Activated B cell treated with CpG ODN at 0.5 μM for 24 hours (primary cell): Measurements from ENCODE around the gene CRCP. TPM values are rescaled to one million over a fixed set of nuclear protein-coding genes. Genes with fewer than 3 reads are reported as not detected.

Experiments used
- ATAC-seq: fragments of 200-7000 bp; cut with Tn5 transposase; one replicate; pipeline ENCODE4 v1.10.0; 2021; ENCODE audit warnings: low read depth, mild to moderate bottlenecking, moderate library complexity
- CTCF ChIA-PET: fragments of 350-600 bp; sonication (Branson Sonifier 250); formaldehyde crosslinking; loops from one replicate; lab custom pipeline; 2021; ENCODE audit warnings: antibody characterized with exemption; lab: Charles Lee
- POLR2A ChIA-PET: fragments of 350-600 bp; sonication (Branson Sonifier 250); formaldehyde crosslinking; loops from one replicate; lab custom pipeline; 2021; ENCODE audit warnings: antibody characterized with exemption; lab: Charles Lee
- DNase-seq: peaks from one replicate; pipeline ENCODE4 v3.0.0; 2022
- H3K27ac Mint-ChIP-seq: one replicate; pipeline ENCODE4 v1.8.0; 2020; ENCODE audit warnings: mixed read lengths
- H3K27me3 Mint-ChIP-seq: one replicate; pipeline ENCODE4 v1.8.0; 2021; ENCODE audit warnings: mixed read lengths
- H3K36me3 Mint-ChIP-seq: one replicate; pipeline ENCODE4 v1.8.0; 2021; ENCODE audit warnings: low read depth, mixed read lengths
- H3K4me1 Mint-ChIP-seq: one replicate; pipeline ENCODE4 v1.8.0; 2021; ENCODE audit warnings: mixed read lengths
- H3K4me3 Mint-ChIP-seq: one replicate; pipeline ENCODE4 v1.8.0; 2020; ENCODE audit warnings: mild to moderate bottlenecking, mixed read lengths
- H3K9me3 Mint-ChIP-seq: one replicate; pipeline ENCODE4 v1.8.0; 2020; ENCODE audit warnings: mixed read lengths
- CTCF ChIP-seq: fragments of 200-600 bp; IDR thresholded peaks from one replicate; pipeline ENCODE4 v1.8.0; 2022; ENCODE audit warnings: antibody characterized with exemption, mild to moderate bottlenecking
- intact Hi-C: fragments of 100-400 bp; cut with micrococcal nuclease; formaldehyde crosslinking; loops from one replicate; pipeline ENCODE4 v1.15.1; 2024
- total RNA-seq: library from RNA; stranded (reverse); gene quantifications from 2 replicates; pipeline ENCODE4 v1.2.3, GENCODE V29; 2022

Gene CRCP
- total RNA-seq, 1 donor from 2014 or later = 40.8 TPM

GRCh38 chr7:66183700-66184099, 69.1 kb downstream of the CRCP start:
- peaks cover 3% of the 10 kb centered on the region for H3K9me3 Mint-ChIP-seq
- no peak for TF ChIP-seq CTCF
- H3K4me1 Mint-ChIP-seq = no peaks in the 10 kb centered on the region
- POLR2A ChIA-PET = no interaction called here
- no peak overlapping the region for H3K4me3 Mint-ChIP-seq
- DNase-seq (no peak), ATAC-seq (no peak)
- no peaks in the 10 kb centered on the region for H3K27me3 Mint-ChIP-seq
- H3K27ac Mint-ChIP-seq = no peak overlapping the region
- CTCF ChIA-PET = no interaction called here
- no peaks in the 10 kb centered on the region for H3K36me3 Mint-ChIP-seq
- intact Hi-C loops = no loop called here

GRCh38 chr7:66185680-66186187, 71.1 kb downstream of the CRCP start:
- ChIA-PET POLR2A (no interaction called here), CTCF (no interaction called here)
- Mint-ChIP-seq H3K4me1 (no peaks in the 10 kb centered on the region), H3K36me3 (no peaks in the 10 kb centered on the region), H3K27me3 (no peaks in the 10 kb centered on the region), H3K27ac (no peak overlapping the region), H3K9me3 (peaks cover 3% of the 10 kb centered on the region), H3K4me3 (no peak overlapping the region)
- ATAC-seq (no peak), DNase-seq (no peak)
- TF ChIP-seq CTCF = no peak
- intact Hi-C loops = no loop called here

- H3K27ac Mint-ChIP-seq = no peak overlapping the region
- intact Hi-C loops = no loop called here
- CTCF ChIA-PET = no interaction called here
- H3K27me3 Mint-ChIP-seq = no peaks in the 10 kb centered on the region
- no peak for ATAC-seq
- no peak for TF ChIP-seq CTCF
- POLR2A ChIA-PET = no interaction called here
- H3K9me3 Mint-ChIP-seq = peaks cover 3% of the 10 kb centered on the region
- H3K4me1 Mint-ChIP-seq = no peaks in the 10 kb centered on the region
- H3K4me3 Mint-ChIP-seq = no peak overlapping the region
- no peak for DNase-seq
- no peaks in the 10 kb centered on the region for H3K36me3 Mint-ChIP-seq
Measured at GRCh38 chr7:66186991-66187390, 72.3 kb downstream of the CRCP start.

GRCh38 chr7:66187905-66188304, 73.3 kb downstream of the CRCP start:
- H3K27ac Mint-ChIP-seq = no peak overlapping the region
- no peaks in the 10 kb centered on the region for H3K27me3 Mint-ChIP-seq
- intact Hi-C loops = no loop called here
- CTCF ChIA-PET = no interaction called here
- H3K4me3 Mint-ChIP-seq = no peak overlapping the region
- peaks cover 3% of the 10 kb centered on the region for H3K9me3 Mint-ChIP-seq
- POLR2A ChIA-PET = interaction anchor here (0.6 kb wide), 1 partner anchor 156 kb away, joined by 4 read pairs; no protein-coding TSS in a partner anchor
- DNase-seq (no peak), ATAC-seq (no peak)
- TF ChIP-seq CTCF = no peak
- no peaks in the 10 kb centered on the region for H3K36me3 Mint-ChIP-seq
- H3K4me1 Mint-ChIP-seq = no peaks in the 10 kb centered on the region

- intact Hi-C loops = no loop called here
- Mint-ChIP-seq H3K4me1 (peaks cover under 1% of the 10 kb centered on the region), H3K4me3 (no peak overlapping the region), H3K27ac (no peak overlapping the region), H3K27me3 (no peaks in the 10 kb centered on the region), H3K36me3 (no peaks in the 10 kb centered on the region), H3K9me3 (peaks cover 3% of the 10 kb centered on the region)
- DNase-seq (no peak), ATAC-seq (no peak)
- ChIA-PET POLR2A (interaction anchor here (0.6 kb wide), 1 partner anchor 732 kb away, joined by 3 read pairs; the partner anchor contains the start of gene TMEM248), CTCF (no interaction called here)
- TF ChIP-seq CTCF = no peak
Measured at GRCh38 chr7:66188645-66189044, 74.0 kb downstream of the CRCP start.
